Measurements from ENCODE around the gene KCNK3.

Gene KCNK3

DNA sequence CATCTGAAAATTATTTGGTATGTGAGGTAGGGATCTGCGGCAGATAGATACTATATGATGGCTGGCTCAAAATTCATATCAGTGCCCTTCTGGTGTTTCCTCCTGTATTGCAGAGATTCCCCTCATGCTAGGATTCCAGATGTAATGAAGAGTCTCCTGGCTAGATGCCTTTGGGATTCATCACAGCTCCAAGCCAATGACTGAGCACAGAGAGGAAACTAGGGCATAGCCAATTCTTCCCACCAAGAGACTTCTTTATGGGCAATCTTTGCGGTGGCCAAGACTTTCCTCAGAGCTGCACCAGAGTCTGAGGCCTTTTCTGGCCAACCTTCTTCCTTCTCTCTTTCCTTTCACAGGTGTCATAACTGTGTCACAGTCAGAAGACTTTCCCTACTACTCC lies 25.9 kb upstream of the KCNK3 start:
- Histone ChIP-seq H3K4me3 (ENCODE audit: low read length) (no peak overlapping the region), H3K4me2 (ENCODE audit: low read length) (no peak overlapping the region), H4K20me1 (ENCODE audit: insufficient read depth, low read length) (no peaks in the 10 kb centered on the region), H3K27ac (ENCODE audit: low read length) (no peak overlapping the region), H3K79me2 (ENCODE audit: low read length) (no peaks in the 10 kb centered on the region), H2AFZ (ENCODE audit: low read depth, low read length) (no peak overlapping the region), H3K9me3 (ENCODE audit: insufficient read depth, low read length) (no peaks in the 10 kb centered on the region), H3K4me1 (ENCODE audit: low read length) (no peaks in the 10 kb centered on the region), H3K9ac (ENCODE audit: low read length) (no peak overlapping the region), H3K27me3 (ENCODE audit: low read depth, low read length) (peaks cover 30% of the 10 kb centered on the region), H3K36me3 (replicated peaks; ENCODE audit: low read depth, low read length) (no peaks in the 10 kb centered on the region)
- TF ChIP-seq CTCF (IDR thresholded peaks at IDR 0.05; ENCODE audit: low read depth, low read length) = no peak
- TF ChIP-seq EZH2phosphoT487 (IDR thresholded peaks at IDR 0.05; ENCODE audit: low read depth) = no peak

DNA sequence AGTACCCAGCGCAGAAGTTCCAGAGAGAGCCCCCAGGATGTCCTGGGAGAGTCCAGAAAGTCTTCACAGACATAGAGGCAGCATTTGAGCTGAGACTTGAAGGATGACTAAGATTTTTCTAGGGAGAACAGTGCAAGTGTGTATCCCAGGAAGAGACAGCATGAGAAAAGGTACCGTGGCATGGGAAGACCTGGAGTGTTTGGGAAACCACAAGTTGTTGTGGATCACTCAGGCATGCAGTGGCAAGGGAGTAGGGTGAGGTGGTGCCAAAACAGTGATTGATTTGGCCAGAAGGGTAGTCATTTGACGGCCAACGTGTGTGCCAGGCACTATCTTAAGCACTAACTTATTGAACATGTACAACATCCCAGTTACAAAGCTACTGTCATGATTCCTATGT lies 24.5 kb upstream of the KCNK3 start:
- Histone ChIP-seq H3K4me3 (ENCODE audit: low read length) (no peak overlapping the region), H3K9me3 (ENCODE audit: insufficient read depth, low read length) (no peaks in the 10 kb centered on the region), H2AFZ (ENCODE audit: low read depth, low read length) (no peak overlapping the region), H3K27ac (ENCODE audit: low read length) (no peak overlapping the region), H3K4me2 (ENCODE audit: low read length) (no peak overlapping the region), H3K9ac (ENCODE audit: low read length) (no peak overlapping the region), H3K27me3 (ENCODE audit: low read depth, low read length) (peaks cover 42% of the 10 kb centered on the region), H3K36me3 (replicated peaks; ENCODE audit: low read depth, low read length) (no peaks in the 10 kb centered on the region), H3K79me2 (ENCODE audit: low read length) (no peaks in the 10 kb centered on the region), H3K4me1 (ENCODE audit: low read length) (no peaks in the 10 kb centered on the region), H4K20me1 (ENCODE audit: insufficient read depth, low read length) (no peaks in the 10 kb centered on the region)
- no peak for TF ChIP-seq EZH2phosphoT487 (IDR thresholded peaks at IDR 0.05; ENCODE audit: low read depth)
- TF ChIP-seq CTCF (IDR thresholded peaks at IDR 0.05; ENCODE audit: low read depth, low read length) = no peak

GRCh38 chr2:26668856-26669750 lies 23.4 kb upstream of the KCNK3 start:
- peaks cover 42% of the 10 kb centered on the region for H3K27me3 ChIP-seq (ENCODE audit: low read depth, low read length)
- no peak overlapping the region for H3K4me3 ChIP-seq (ENCODE audit: low read length)
- no peaks in the 10 kb centered on the region for H3K4me1 ChIP-seq (ENCODE audit: low read length)
- H3K9me3 ChIP-seq (ENCODE audit: insufficient read depth, low read length) = no peaks in the 10 kb centered on the region
- H2AFZ ChIP-seq (ENCODE audit: low read depth, low read length) = no peak overlapping the region
- no peak overlapping the region for H3K27ac ChIP-seq (ENCODE audit: low read length)
- TF ChIP-seq CTCF (IDR thresholded peaks at IDR 0.05; ENCODE audit: low read depth, low read length) (no peak), EZH2phosphoT487 (IDR thresholded peaks at IDR 0.05; ENCODE audit: low read depth) (no peak)
- H3K4me2 ChIP-seq (ENCODE audit: low read length) = no peak overlapping the region
- H3K79me2 ChIP-seq (ENCODE audit: low read length) = no peaks in the 10 kb centered on the region
- H3K36me3 ChIP-seq (replicated peaks; ENCODE audit: low read depth, low read length) = no peaks in the 10 kb centered on the region
- H4K20me1 ChIP-seq (ENCODE audit: insufficient read depth, low read length) = no peaks in the 10 kb centered on the region
- H3K9ac ChIP-seq (ENCODE audit: low read length) = no peak overlapping the region

DNA sequence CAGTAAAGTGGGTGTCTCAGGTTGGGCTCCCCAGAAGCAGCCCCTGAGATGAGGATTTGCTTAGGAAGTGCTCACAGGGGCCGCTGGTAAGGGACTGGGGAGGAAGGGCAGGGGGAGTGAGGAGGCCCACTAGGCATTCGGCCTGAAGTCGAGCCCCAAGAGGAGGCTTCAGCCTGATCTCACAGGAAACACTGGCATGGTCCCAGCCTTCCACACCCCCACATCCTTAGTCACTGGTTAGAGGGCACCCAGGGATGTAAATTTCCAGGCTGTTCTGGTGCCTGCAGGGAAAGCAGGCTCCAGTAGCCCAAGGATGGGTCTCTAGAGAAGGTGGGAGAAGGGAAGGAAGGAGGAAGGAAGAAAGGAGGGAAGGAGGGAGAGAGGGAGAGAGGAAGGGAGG lies 22.4 kb upstream of the KCNK3 start:
- no peaks in the 10 kb centered on the region for H3K4me1 ChIP-seq (ENCODE audit: low read length)
- H3K9ac ChIP-seq (ENCODE audit: low read length) = no peak overlapping the region
- H3K36me3 ChIP-seq (replicated peaks; ENCODE audit: low read depth, low read length) = no peaks in the 10 kb centered on the region
- no peak overlapping the region for H3K4me3 ChIP-seq (ENCODE audit: low read length)
- H3K27me3 ChIP-seq (ENCODE audit: low read depth, low read length) = peaks cover 38% of the 10 kb centered on the region
- H3K4me2 ChIP-seq (ENCODE audit: low read length) = no peak overlapping the region
- H2AFZ ChIP-seq (ENCODE audit: low read depth, low read length) = no peak overlapping the region
- no peaks in the 10 kb centered on the region for H4K20me1 ChIP-seq (ENCODE audit: insufficient read depth, low read length)
- H3K9me3 ChIP-seq (ENCODE audit: insufficient read depth, low read length) = no peaks in the 10 kb centered on the region
- no peak overlapping the region for H3K27ac ChIP-seq (ENCODE audit: low read length)
- TF ChIP-seq CTCF (IDR thresholded peaks at IDR 0.05; ENCODE audit: low read depth, low read length) (no peak), EZH2phosphoT487 (IDR thresholded peaks at IDR 0.05; ENCODE audit: low read depth) (no peak)
- no peaks in the 10 kb centered on the region for H3K79me2 ChIP-seq (ENCODE audit: low read length)

Measured in OCI-LY3 (cell line).